GM19238 (cell line): Measurements from ENCODE around the gene KRT3.
"Not testable (repeated sequence)": the region's sequence is repeated elsewhere in the genome, so short reads cannot be mapped to it uniquely, and the experiment has no call there.

Source experiments
- DNase-seq: peaks from one replicate; pipeline ENCODE4 v3.0.0; 2011; ENCODE audit warnings: low spot score; ENCODE audit not compliant: insufficient read length

Gene KRT3

GRCh38 chr12:52763036-52763659 lies 32.8 kb downstream of the KRT3 start:
- no peak for DNase-seq

GRCh38 chr12:52761802-52762201 lies 34.1 kb downstream of the KRT3 start:
- no peak for DNase-seq

GRCh38 chr12:52761218-52761617 lies 34.7 kb downstream of the KRT3 start:
- DNase-seq = not testable (repeated sequence)

- no peak for DNase-seq
Measured at GRCh38 chr12:52760623-52761022, 35.3 kb downstream of the KRT3 start.

GRCh38 chr12:52759695-52760094 lies 36.2 kb downstream of the KRT3 start:
- no peak for DNase-seq

GRCh38 chr12:52759218-52759617 lies 36.7 kb downstream of the KRT3 start:
- no peak for DNase-seq

GRCh38 chr12:52757449-52758176 lies 38.3 kb downstream of the KRT3 start:
- no peak for DNase-seq

GRCh38 chr12:52756281-52756960 lies 39.5 kb downstream of the KRT3 start:
- no peak for DNase-seq

- no peak for DNase-seq
Measured at GRCh38 chr12:52755533-52755932, 40.4 kb downstream of the KRT3 start.

GRCh38 chr12:52754135-52754534 lies 41.8 kb downstream of the KRT3 start:
- no peak for DNase-seq

- DNase-seq = no peak
Measured at GRCh38 chr12:52753283-52753682, 42.6 kb downstream of the KRT3 start.

GRCh38 chr12:52752516-52752915 lies 43.4 kb downstream of the KRT3 start:
- no peak for DNase-seq

- no peak for DNase-seq
Measured at GRCh38 chr12:52751795-52752194, 44.1 kb downstream of the KRT3 start.

GRCh38 chr12:52750532-52750931 lies 45.4 kb downstream of the KRT3 start:
- not testable (repeated sequence) for DNase-seq

GRCh38 chr12:52749827-52750226 lies 46.1 kb downstream of the KRT3 start:
- DNase-seq = no peak

- no peak for DNase-seq
Measured at GRCh38 chr12:52748578-52748977, 47.3 kb downstream of the KRT3 start.

GRCh38 chr12:52745554-52745953 lies 50.4 kb downstream of the KRT3 start:
- no peak for DNase-seq

- DNase-seq = no peak
Measured at GRCh38 chr12:52744493-52745156, 51.3 kb downstream of the KRT3 start.

- DNase-seq = no peak
Measured at GRCh38 chr12:52742822-52743457, 53.0 kb downstream of the KRT3 start.

- DNase-seq = no peak
Measured at GRCh38 chr12:52742196-52742580, 53.7 kb downstream of the KRT3 start.

- DNase-seq = peak; percentile 16
Measured at GRCh38 chr12:52741375-52742195, 54.3 kb downstream of the KRT3 start.
